AG09309 (cell line): Measurements from ENCODE around the gene FMNL1.
"Not testable (repeated sequence)": the region's sequence is repeated elsewhere in the genome, so short reads cannot be mapped to it uniquely, and the experiment has no call there.

Source experiments
- DNase-seq: peaks from one replicate; pipeline ENCODE4 v3.0.0-alpha.2; 2010; ENCODE audit warnings: low read depth
- H3K4me3 ChIP-seq: 2 replicates; pipeline ENCODE4 v1.5.1; 2011; ENCODE audit warnings: mild to moderate bottlenecking, low read depth, low read length, moderate library complexity; ENCODE audit not compliant: control insufficient read depth
- TF ChIP-seq, protein P1 (sequence below): IDR thresholded peaks from 2 replicates; pipeline ENCODE4 v1.5.1; 2011; ENCODE audit warnings: mild to moderate bottlenecking, low read depth, low read length, inconsistent platforms; ENCODE audit not compliant: insufficient read depth, control insufficient read depth; ENCODE audit errors: missing control alignments

The FMNL1 gene

DNA sequence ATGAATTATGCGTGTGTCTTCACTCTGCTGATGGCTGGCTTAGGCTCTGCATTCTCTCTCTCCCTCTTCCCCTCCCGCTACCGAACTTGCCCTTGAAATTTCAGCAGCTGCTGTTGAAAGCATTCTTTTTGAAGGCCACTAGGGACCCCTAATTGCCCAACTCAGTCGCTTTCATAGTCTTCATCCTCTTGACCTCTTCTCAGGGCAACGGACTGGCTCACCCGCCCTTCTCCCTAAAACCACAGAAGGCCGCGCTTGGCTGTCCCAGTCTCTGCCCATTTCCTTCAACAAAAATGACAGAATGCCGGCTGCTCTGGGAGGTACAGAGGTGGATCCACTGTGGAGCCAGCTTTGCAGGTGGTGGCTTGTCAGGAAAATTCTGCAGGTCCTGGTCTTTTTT is 21.0 kb upstream of the FMNL1 start:
- TF ChIP-seq, protein P1, sequence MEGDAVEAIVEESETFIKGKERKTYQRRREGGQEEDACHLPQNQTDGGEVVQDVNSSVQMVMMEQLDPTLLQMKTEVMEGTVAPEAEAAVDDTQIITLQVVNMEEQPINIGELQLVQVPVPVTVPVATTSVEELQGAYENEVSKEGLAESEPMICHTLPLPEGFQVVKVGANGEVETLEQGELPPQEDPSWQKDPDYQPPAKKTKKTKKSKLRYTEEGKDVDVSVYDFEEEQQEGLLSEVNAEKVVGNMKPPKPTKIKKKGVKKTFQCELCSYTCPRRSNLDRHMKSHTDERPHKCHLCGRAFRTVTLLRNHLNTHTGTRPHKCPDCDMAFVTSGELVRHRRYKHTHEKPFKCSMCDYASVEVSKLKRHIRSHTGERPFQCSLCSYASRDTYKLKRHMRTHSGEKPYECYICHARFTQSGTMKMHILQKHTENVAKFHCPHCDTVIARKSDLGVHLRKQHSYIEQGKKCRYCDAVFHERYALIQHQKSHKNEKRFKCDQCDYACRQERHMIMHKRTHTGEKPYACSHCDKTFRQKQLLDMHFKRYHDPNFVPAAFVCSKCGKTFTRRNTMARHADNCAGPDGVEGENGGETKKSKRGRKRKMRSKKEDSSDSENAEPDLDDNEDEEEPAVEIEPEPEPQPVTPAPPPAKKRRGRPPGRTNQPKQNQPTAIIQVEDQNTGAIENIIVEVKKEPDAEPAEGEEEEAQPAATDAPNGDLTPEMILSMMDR, result no peak
- DNase-seq, result no peak
- no peak overlapping the region for H3K4me3 ChIP-seq

DNA sequence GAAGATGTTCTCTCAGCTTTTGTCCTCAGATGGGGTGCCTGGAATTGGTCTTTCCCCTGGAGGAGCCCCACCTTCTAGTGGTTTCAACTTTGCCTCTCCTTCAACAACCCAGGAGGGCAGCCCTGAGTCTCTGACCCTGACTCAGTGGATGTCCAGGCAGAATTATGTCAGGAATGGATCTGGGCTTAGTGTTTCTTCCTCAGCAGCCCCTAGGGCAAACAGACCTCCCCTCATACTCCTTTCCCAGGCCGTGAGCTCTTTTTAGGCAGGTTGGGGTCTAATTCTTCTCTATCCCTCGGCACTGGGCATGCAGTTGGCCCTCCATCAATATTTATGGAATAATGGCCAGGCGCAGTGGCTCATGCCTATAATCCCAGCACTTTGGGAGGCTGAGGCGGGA is 20.2 kb upstream of the FMNL1 start:
- DNase-seq, result no peak
- TF ChIP-seq, protein P1, result no peak
- no peak overlapping the region for H3K4me3 ChIP-seq

DNA sequence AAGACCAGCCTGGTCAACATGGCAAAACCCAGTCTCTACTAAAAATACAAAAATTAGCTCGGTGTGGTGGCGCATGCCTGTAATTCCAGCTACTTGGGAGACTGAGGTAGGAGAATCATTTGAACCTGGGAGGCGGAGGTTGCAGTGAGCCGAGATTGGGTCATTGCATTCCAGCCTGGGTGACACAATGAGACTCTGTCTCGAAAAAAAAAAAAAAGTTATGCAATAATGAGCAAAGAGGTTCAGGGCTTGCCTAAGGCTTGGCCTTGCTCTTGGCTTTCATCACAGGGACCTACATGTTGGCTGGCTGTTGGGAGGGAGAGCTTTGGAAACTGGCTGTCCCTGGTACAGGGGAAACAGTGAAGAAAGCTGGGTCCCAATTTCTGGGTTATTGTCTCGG is 19.8 kb upstream of the FMNL1 start:
- DNase-seq, result peak; percentile 32
- not testable (repeated sequence) for H3K4me3 ChIP-seq

DNA sequence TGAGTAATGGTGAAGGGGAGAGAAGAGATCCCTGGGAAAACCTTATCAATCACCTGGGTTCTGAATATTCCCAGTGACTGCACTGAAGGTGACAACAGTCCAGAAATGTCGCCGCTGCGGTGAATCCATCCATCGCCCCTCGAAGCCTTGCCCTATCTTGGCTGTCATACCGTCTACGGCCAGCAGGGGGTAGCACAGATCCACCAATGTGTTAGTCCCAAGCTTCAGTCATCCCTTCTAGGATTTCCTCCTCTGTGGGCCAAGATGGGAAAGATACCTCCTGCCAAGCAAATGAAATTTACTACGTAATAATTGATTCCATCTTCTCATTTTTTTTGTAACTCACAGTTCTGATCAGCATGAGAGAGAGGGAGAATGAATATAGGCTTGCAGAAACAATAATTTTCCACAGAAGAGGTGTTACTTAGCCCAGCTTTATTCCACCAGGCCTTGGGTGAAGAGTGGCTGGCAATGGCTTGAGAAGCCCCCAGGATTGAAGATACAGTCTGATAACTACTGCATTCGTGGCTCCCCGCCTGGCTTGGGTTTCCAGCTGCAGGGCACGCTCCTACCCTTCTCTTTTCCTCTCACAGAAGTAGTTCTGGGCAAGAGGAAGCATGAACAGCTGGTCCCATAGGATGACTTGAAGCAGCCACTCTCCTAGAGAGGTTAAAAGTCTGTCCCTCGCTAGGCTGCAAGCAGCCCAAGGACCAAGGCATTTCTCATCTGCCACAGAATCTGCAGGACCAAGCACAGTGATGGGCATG is 2.6 kb upstream of the FMNL1 start:
- TF ChIP-seq, protein P1, result peak; percentile 85
- no peak overlapping the region for H3K4me3 ChIP-seq
- DNase-seq, result peak; percentile 82

DNA sequence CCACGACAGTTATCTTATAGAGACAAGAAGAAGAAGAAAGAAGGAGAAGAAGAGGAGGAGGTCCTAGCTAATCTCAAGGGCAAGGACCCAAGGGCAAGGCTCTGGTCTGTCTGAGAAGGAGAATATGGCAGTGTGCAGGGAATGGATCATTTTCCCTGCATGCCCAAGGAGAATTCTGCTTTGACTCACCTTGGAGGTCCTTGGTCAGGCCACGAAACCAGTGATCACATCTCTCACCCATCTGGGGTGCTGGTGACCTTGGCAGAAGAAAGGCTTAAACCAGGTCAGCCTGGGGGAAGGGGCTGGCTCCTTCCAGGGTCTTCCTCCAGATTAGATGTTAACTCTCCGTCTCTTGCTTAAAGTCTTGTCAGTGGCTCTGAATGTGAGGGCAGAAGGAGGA is 1.6 kb upstream of the FMNL1 start:
- DNase-seq, result no peak

DNA sequence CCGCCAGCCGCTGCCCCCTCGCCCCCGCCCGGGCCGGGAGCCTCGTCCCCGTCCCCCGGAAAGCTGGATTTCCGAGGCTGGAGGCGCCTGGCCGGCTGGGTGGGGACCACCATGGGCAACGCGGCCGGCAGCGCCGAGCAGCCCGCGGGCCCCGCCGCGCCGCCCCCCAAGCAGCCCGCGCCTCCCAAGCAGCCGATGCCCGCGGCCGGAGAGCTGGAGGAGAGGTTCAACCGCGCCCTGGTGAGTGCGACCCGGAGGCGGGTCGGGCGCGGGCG is 266 bp downstream of the FMNL1 start:
- peak overlapping the region; percentile 40 for H3K4me3 ChIP-seq
- DNase-seq, result no peak
- TF ChIP-seq, protein P1, result no peak

More for the DNA sequence above, 1.6 kb upstream of the FMNL1 start:
- TF ChIP-seq, protein P1, result no peak
- no peak overlapping the region for H3K4me3 ChIP-seq

DNA sequence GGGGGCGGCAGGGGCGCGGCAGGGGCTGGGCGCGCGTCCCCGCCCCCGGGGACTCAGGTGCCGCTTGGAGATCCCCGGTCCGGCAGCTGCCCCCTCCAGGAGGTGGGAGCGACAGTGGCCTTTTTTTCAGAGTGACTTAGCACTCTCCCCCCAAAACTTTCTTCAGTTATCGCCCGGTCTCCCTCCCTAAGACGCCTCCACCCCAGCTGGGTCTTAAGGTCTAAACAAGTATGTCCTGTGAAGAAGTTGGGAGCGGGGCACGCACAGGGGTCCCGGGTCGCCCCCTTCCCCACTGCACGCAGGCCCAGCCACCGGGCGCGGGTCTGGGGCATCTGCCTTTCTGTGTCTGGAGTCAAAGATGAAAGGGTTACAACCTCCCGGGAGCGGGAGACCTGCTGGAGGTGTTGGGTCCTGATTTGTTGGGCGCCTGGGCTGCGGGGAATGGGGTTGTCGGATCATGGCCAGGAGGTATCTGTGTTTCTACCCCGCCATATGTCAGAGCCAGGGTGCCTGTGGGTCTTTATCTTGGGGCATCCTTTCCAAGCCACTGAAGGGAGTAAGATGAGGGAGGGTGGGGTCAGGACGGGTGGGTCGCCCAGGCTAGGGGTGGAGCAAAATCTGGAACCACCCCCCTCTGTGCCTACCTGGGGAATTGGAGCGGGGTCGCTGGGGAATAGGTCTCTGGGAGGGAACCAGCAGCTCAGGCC is 757 bp downstream of the FMNL1 start:
- peak overlapping the region; percentile 40 for H3K4me3 ChIP-seq
- no peak for DNase-seq
- TF ChIP-seq, protein P1, result no peak
